Fibroblast of lung (primary cell): ENCODE results near the gene KRTAP9-4.
"Not testable (repeated sequence)": the region's sequence is repeated elsewhere in the genome, so short reads cannot be mapped to it uniquely, and the experiment has no call there.

Source experiments
- CTCF ChIP-seq, 2 donors: IDR thresholded peaks in 1 of 2; conservative IDR thresholded peaks in 1 of 2; 1 replicate in 1 of 2; 2 replicates in 1 of 2; pipeline ENCODE4 v1.5.1; 2011 to 2012; ENCODE audit warnings: low read length in 2 of 2, control low read depth in 1 of 2, inconsistent platforms in 1 of 2, low read depth in 1 of 2, mild to moderate bottlenecking in 1 of 2
- EZH2 ChIP-seq: IDR thresholded peaks from 2 replicates; pipeline ENCODE4 v1.5.1; 2012; ENCODE audit warnings: low read length, control low read depth, mild to moderate bottlenecking; ENCODE audit errors: missing control alignments

GRCh38 chr17:41232399-41233105 is 16.9 kb upstream of the KRTAP9-4 start, which contains the start of gene KRTAP9-3:
- TF ChIP-seq CTCF (conservative IDR thresholded peaks at IDR 0.05 in 1 of 2, IDR thresholded peaks at IDR 0.05 in 1 of 2; ENCODE audit: low read depth in 1 of 2, low read length in 2 of 2); EZH2: not testable (repeated sequence)
